Testis (tissue), 3 donors: ENCODE data around the gene MLLT10. TPM values are rescaled to one million over a fixed set of nuclear protein-coding genes. Genes with fewer than 3 reads are reported as not detected.

ENCODE experiments used
- DNase-seq: peaks from one replicate; pipeline ENCODE4 v3.0.0-alpha.2; 2019
- H3K27ac ChIP-seq, 2 donors: fragments of 200-600 bp; sonication (generic); one replicate each; pipeline ENCODE4 v1.5.1; 2019
- H3K27me3 ChIP-seq: fragments of 200-600 bp; sonication (generic); one replicate; pipeline ENCODE4 v1.5.1; 2019
- H3K36me3 ChIP-seq: fragments of 200-600 bp; sonication (generic); one replicate; pipeline ENCODE4 v1.5.1; 2017; ENCODE audit warnings: low read depth; ENCODE audit errors: missing control alignments
- H3K4me1 ChIP-seq: fragments of 200-600 bp; sonication (generic); one replicate; pipeline ENCODE4 v1.5.1; 2019
- H3K4me3 ChIP-seq, 2 donors: fragments of 200-600 bp; sonication (generic); one replicate each; pipeline ENCODE4 v1.5.1; 2017 to 2019
- H3K9me3 ChIP-seq: fragments of 200-600 bp; sonication (generic); one replicate; pipeline ENCODE4 v1.5.1; 2017
- CTCF ChIP-seq, 3 experiments: fragments of 450-650 bp in 2 of 3; fragments of 200-600 bp in 1 of 3; sonication (generic) in 1 of 3; IDR thresholded peaks; one replicate each; pipeline ENCODE4 v1.5.1; 2016 to 2019; ENCODE audit warnings: antibody characterized with exemption in 3 of 3, mild to moderate bottlenecking in 2 of 3, moderate library complexity in 1 of 3
- POLR2A ChIP-seq: fragments of 450-650 bp; IDR thresholded peaks from one replicate; pipeline ENCODE4 v1.6.1; 2017; ENCODE audit warnings: antibody characterized with exemption, mild to moderate bottlenecking, moderate library complexity
- WGBS, 2 donors: methylation state at CpG; one replicate each; pipeline ENCODE4 v1.1.5; 2018; 5-methylcytosine and 5-hydroxymethylcytosine counted together
- intact Hi-C: fragments of 100-400 bp; cut with DNase I; formaldehyde crosslinking; loops from one replicate; pipeline ENCODE4 v1.15.1; 2023; ENCODE audit warnings: low total_unique reads
- polyA plus RNA-seq: library from polyadenylated mRNA; stranded (reverse); fragments of 350-450 nt; fragmentation: Illumina TruSeq; extraction: RNeasy Lipid Tissue Mini Kit (QIAGEN cat#74804); gene quantifications from one replicate; pipeline ENCODE4 v1.2.3, GENCODE V29; 2014; ENCODE audit warnings: low read depth, low replicate concordance; ENCODE audit not compliant: insufficient read depth
- total RNA-seq, 2 donors: library from RNA; depleted of rRNA; stranded (reverse); fragments of >200 nt; gene quantifications; one replicate each; pipeline ENCODE4 v1.2.3, GENCODE V29; 2016

Gene MLLT10
- total and polyA plus RNA-seq, 3 donors from 2014 or later = 130 to 243 (median 144) TPM

GRCh38 chr10:21693418-21693817 is 159.4 kb downstream of the MLLT10 start:
- Histone ChIP-seq H3K27me3 (no peaks in the 10 kb centered on the region), H3K27ac (no peak overlapping the region), H3K36me3 (no peaks in the 10 kb centered on the region), H3K9me3 (no peaks in the 10 kb centered on the region), H3K4me1 (no peaks in the 10 kb centered on the region), H3K4me3 (no peak overlapping the region)
- no peak for DNase-seq
- TF ChIP-seq CTCF (IDR thresholded peaks at IDR 0.05) (no peak), POLR2A (no peak)
- intact Hi-C loops = no loop called here
- 71 to 73% methylated on average over 5 of the region's 5 CpGs for WGBS, 2 donors

- Histone ChIP-seq H3K36me3 (no peaks in the 10 kb centered on the region), H3K9me3 (no peaks in the 10 kb centered on the region), H3K4me3 (no peak overlapping the region), H3K27me3 (no peaks in the 10 kb centered on the region), H3K27ac (no peak overlapping the region), H3K4me1 (no peaks in the 10 kb centered on the region)
- TF ChIP-seq CTCF (IDR thresholded peaks at IDR 0.05) = no peak
- no peak for TF ChIP-seq POLR2A
- intact Hi-C loops = no loop called here
- 67 to 79% methylated on average over 3 of the region's 3 CpGs for WGBS, 2 donors
- peak; percentile 49 for DNase-seq
Measured at GRCh38 chr10:21694631-21695030, 160.6 kb downstream of the MLLT10 start.

- H3K4me3 ChIP-seq = no peak overlapping the region
- H3K9me3 ChIP-seq = no peaks in the 10 kb centered on the region
- H3K4me1 ChIP-seq = no peaks in the 10 kb centered on the region
- TF ChIP-seq CTCF (IDR thresholded peaks at IDR 0.05) = no peak
- TF ChIP-seq POLR2A = no peak
- H3K27ac ChIP-seq = no peak overlapping the region
- no peaks in the 10 kb centered on the region for H3K36me3 ChIP-seq
- no peaks in the 10 kb centered on the region for H3K27me3 ChIP-seq
- intact Hi-C loops = no loop called here
- no peak for DNase-seq
Measured at GRCh38 chr10:21696302-21696701, 162.3 kb downstream of the MLLT10 start.

GRCh38 chr10:21699575-21699974 is 165.5 kb downstream of the MLLT10 start:
- TF ChIP-seq POLR2A (no peak), CTCF (IDR thresholded peaks at IDR 0.05) (no peak)

GRCh38 chr10:21700474-21700873 is 166.4 kb downstream of the MLLT10 start:
- TF ChIP-seq CTCF (IDR thresholded peaks at IDR 0.05) (no peak), POLR2A (no peak)
- no peak overlapping the region for H3K4me3 ChIP-seq
- no peaks in the 10 kb centered on the region for H3K27me3 ChIP-seq
- intact Hi-C loops = no loop called here
- WGBS, 2 donors = 100% methylated on average over 2 of the region's 2 CpGs
- H3K27ac ChIP-seq = no peak overlapping the region
- DNase-seq = no peak
- no peaks in the 10 kb centered on the region for H3K9me3 ChIP-seq
- no peaks in the 10 kb centered on the region for H3K4me1 ChIP-seq
- H3K36me3 ChIP-seq = no peaks in the 10 kb centered on the region

More at GRCh38 chr10:21699575-21699974, 165.5 kb downstream of the MLLT10 start:
- H3K27me3 ChIP-seq = no peaks in the 10 kb centered on the region
- H3K36me3 ChIP-seq = no peaks in the 10 kb centered on the region
- DNase-seq = no peak
- H3K9me3 ChIP-seq = no peaks in the 10 kb centered on the region
- intact Hi-C loops = no loop called here
- no peak overlapping the region for H3K4me3 ChIP-seq
- no peaks in the 10 kb centered on the region for H3K4me1 ChIP-seq
- H3K27ac ChIP-seq = no peak overlapping the region
- 96 to 98% methylated on average over 3 of the region's 3 CpGs for WGBS, 2 donors
